Measurements from ENCODE around the gene HSD3B7. TPM values are rescaled to one million over a fixed set of nuclear protein-coding genes. Genes with fewer than 3 reads are reported as not detected.

The HSD3B7 gene
- total RNA-seq, 4 donors from 2014 or later = 13.2 to 20.8 (median 16.0) TPM

DNA sequence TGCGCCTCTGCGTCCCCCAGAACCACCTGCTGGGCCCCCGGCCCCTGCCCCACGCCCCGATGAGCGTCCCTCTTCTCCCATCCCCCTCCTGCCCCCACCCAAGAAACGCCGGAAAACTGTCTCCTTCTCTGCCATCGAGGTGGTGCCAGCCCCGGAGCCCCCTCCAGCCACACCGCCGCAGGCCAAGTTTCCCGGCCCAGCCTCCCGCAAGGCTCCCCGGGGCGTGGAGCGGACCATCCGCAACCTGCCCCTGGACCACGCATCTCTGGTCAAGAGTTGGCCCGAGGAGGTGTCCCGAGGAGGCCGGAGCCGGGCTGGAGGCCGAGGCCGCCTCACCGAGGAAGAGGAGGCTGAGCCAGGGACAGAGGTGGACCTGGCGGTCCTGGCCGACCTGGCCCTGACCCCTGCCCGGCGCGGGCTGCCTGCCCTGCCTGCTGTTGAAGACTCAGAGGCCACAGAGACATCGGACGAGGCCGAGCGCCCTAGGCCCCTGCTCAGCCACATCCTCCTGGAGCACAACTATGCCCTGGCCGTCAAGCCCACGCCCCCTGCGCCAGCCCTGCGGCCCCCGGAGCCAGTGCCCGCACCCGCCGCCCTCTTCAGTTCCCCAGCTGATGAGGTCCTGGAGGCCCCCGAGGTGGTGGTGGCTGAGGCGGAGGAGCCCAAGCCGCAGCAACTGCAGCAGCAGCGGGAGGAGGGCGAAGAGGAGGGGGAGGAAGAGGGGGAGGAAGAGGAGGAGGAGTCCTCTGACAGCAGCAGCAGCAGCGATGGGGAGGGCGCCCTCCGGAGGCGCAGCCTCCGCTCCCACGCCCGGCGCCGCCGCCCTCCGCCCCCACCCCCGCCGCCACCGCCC, 5.6 kb upstream of the HSD3B7 start:
- Histone ChIP-seq H3K9me3 (no peaks in the 10 kb centered on the region), H3K4me3 (no peak overlapping the region), H3K27ac (no peak overlapping the region), H3K27me3 (no peaks in the 10 kb centered on the region), H3K36me3 (peaks cover 89% of the 10 kb centered on the region), H3K4me1 (peaks cover 12% of the 10 kb centered on the region)
- TF ChIP-seq POLR2AphosphoS5 (IDR thresholded peaks at IDR 0.05) = no peak
- TF ChIP-seq, protein P1, sequence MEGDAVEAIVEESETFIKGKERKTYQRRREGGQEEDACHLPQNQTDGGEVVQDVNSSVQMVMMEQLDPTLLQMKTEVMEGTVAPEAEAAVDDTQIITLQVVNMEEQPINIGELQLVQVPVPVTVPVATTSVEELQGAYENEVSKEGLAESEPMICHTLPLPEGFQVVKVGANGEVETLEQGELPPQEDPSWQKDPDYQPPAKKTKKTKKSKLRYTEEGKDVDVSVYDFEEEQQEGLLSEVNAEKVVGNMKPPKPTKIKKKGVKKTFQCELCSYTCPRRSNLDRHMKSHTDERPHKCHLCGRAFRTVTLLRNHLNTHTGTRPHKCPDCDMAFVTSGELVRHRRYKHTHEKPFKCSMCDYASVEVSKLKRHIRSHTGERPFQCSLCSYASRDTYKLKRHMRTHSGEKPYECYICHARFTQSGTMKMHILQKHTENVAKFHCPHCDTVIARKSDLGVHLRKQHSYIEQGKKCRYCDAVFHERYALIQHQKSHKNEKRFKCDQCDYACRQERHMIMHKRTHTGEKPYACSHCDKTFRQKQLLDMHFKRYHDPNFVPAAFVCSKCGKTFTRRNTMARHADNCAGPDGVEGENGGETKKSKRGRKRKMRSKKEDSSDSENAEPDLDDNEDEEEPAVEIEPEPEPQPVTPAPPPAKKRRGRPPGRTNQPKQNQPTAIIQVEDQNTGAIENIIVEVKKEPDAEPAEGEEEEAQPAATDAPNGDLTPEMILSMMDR (IDR thresholded peaks at IDR 0.05) = no peak
- no peak for TF ChIP-seq POLR2A (IDR thresholded peaks at IDR 0.05)
- no peak for TF ChIP-seq EP300 (IDR thresholded peaks at IDR 0.05)
- 95% methylated on average over 19 of the region's 62 CpGs for WGBS
- DNase-seq (ENCODE audit: low spot score in 2 of 2) = no peak

DNA sequence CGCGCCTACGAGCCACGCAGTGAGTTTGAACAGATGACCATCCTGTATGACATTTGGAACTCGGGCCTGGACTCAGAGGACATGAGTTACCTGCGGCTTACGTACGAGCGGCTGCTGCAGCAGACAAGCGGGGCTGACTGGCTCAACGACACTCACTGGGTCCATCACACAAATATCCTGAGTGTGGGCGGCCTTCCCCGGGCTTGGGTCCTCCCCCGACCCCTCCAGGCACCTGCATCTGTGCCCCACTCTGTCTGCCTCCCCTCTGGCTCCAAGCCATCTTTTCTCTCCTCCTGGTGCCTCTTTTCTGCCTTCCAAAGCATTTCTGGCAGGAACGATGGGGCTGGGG, 5.0 kb upstream of the HSD3B7 start:
- DNase-seq (ENCODE audit: low spot score in 2 of 2) = no peak
- no peak overlapping the region for H3K4me3 ChIP-seq
- WGBS = 90% methylated on average over 10 of the region's 15 CpGs
- peaks cover 83% of the 10 kb centered on the region for H3K36me3 ChIP-seq
- no peak for TF ChIP-seq EP300 (IDR thresholded peaks at IDR 0.05)
- TF ChIP-seq, protein P1 (IDR thresholded peaks at IDR 0.05) = no peak
- no peak for TF ChIP-seq POLR2A (IDR thresholded peaks at IDR 0.05)
- no peak for TF ChIP-seq POLR2AphosphoS5 (IDR thresholded peaks at IDR 0.05)
- H3K9me3 ChIP-seq = no peaks in the 10 kb centered on the region
- H3K27ac ChIP-seq = no peak overlapping the region
- peaks cover 16% of the 10 kb centered on the region for H3K4me1 ChIP-seq
- H3K27me3 ChIP-seq = no peaks in the 10 kb centered on the region

DNA sequence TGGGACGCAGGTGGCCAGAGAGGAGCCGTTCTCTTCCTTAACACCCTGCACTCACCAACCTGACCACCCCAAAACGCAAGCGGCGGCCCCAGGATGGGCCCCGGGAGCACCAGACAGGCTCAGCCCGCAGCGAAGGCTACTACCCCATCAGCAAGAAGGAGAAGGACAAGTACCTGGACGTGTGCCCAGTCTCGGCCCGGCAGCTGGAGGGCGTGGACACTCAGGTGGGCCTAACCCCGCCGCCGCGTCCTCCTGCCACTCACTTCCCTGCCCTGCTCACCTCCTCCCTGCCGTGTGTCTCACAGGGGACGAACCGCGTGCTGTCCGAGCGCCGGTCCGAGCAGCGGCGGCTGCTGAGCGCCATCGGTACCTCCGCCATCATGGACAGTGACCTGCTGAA, 4.6 kb upstream of the HSD3B7 start:
- 78% methylated on average over 20 of the region's 29 CpGs for WGBS

DNA sequence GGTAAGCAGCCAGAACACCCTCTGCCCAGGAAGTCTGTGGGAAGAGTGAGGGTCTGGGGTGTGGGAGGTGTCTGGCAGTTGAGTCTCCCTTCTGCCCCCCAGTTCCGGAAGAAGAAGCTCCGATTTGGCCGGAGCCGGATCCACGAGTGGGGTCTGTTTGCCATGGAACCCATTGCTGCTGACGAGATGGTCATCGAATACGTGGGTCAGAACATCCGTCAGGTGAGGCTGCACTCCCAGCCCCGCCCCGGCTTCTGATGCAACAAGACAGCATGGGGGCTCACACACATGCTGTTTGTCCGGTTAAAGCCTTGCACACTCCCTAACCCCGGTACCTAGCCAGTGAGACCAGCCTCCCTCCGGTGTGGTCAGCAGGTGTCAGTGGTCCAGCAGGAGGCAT, 4.0 kb upstream of the HSD3B7 start:
- Histone ChIP-seq H3K4me1 (peaks cover 26% of the 10 kb centered on the region), H3K27ac (no peak overlapping the region), H3K27me3 (no peaks in the 10 kb centered on the region), H3K36me3 (peaks cover 73% of the 10 kb centered on the region), H3K4me3 (no peak overlapping the region), H3K9me3 (no peaks in the 10 kb centered on the region)
- peak in 1 of 2 donors; percentile 55 for DNase-seq (ENCODE audit: low spot score in 2 of 2)
- TF ChIP-seq POLR2A (IDR thresholded peaks at IDR 0.05) (no peak), POLR2AphosphoS5 (IDR thresholded peaks at IDR 0.05) (no peak), EP300 (IDR thresholded peaks at IDR 0.05) (no peak)
- TF ChIP-seq, protein P1 (IDR thresholded peaks at IDR 0.05) = no peak
- over 99% methylated on average over 14 of the region's 14 CpGs for WGBS

More for the DNA sequence above, 4.6 kb upstream of the HSD3B7 start:
- Histone ChIP-seq H3K27ac (no peak overlapping the region), H3K27me3 (no peaks in the 10 kb centered on the region), H3K9me3 (no peaks in the 10 kb centered on the region), H3K4me3 (no peak overlapping the region), H3K36me3 (peaks cover 79% of the 10 kb centered on the region), H3K4me1 (peaks cover 21% of the 10 kb centered on the region)
- TF ChIP-seq POLR2A (IDR thresholded peaks at IDR 0.05) = no peak
- TF ChIP-seq EP300 (IDR thresholded peaks at IDR 0.05) = no peak
- TF ChIP-seq, protein P1 (IDR thresholded peaks at IDR 0.05) = no peak
- no peak for TF ChIP-seq POLR2AphosphoS5 (IDR thresholded peaks at IDR 0.05)
- peak in 1 of 2 donors; percentile 64 for DNase-seq (ENCODE audit: low spot score in 2 of 2)

DNA sequence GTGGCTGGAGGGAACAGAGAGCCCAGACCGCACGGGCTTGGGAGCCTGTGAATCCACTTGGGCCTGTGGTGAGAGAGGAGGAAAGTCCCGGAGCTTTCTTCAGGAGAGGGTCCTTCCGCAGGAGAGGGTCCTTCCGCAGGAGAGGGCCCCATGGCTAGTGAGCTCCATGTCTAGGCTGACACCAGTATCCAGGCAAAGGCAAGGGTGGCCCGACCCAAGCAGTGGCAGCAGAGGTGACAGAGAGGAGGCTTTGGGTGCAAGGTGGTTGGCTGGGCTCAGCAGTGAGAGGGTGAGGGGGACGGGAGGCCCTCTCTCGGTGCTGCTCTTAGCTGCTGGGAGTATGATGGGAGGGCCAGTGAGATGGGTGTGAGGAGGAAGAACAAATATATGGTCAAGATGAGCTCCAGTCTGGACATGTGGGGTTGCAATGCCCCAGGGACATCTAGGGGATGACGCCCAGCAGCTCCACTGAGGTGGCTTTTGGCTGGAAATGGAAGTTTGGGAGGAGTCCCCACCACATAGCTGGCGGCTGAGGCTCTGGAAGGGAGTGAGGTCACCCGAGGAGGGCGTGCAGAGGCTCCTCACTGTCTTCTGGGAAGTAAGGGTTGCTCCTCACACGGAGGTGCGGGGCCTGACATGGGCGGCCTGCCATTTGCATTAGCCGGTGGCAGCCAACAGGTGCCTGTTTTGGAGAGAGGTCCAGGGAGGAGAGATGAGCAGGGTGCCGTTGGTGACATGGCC, 2.3 kb upstream of the HSD3B7 start:
- TF ChIP-seq EP300 (IDR thresholded peaks at IDR 0.05) (no peak), POLR2AphosphoS5 (IDR thresholded peaks at IDR 0.05) (no peak), POLR2A (IDR thresholded peaks at IDR 0.05) (no peak)
- TF ChIP-seq, protein P1 (IDR thresholded peaks at IDR 0.05) = no peak
- Histone ChIP-seq H3K4me1 (peaks cover 32% of the 10 kb centered on the region), H3K9me3 (no peaks in the 10 kb centered on the region), H3K4me3 (no peak overlapping the region), H3K27me3 (no peaks in the 10 kb centered on the region), H3K36me3 (peaks cover 57% of the 10 kb centered on the region), H3K27ac (peak overlapping the region; percentile 61)
- peak in 1 of 2 donors; percentile 70 for DNase-seq (ENCODE audit: low spot score in 2 of 2)
- 71% methylated on average over 9 of the region's 17 CpGs for WGBS

Measured in suprapubic skin (tissue), 4 donors.